GM18526 (cell line): Measurements from ENCODE around the gene APPBP2.

Experiments used
- POLR2A ChIP-seq: IDR thresholded peaks from 3 replicates; pipeline ENCODE4 v1.6.1; 2011; ENCODE audit not compliant: insufficient read length; ENCODE audit errors: extremely low read depth

The APPBP2 gene

GRCh38 chr17:60514053-60514452, 12.0 kb downstream of the APPBP2 start:
- TF ChIP-seq POLR2A = no peak

DNA sequence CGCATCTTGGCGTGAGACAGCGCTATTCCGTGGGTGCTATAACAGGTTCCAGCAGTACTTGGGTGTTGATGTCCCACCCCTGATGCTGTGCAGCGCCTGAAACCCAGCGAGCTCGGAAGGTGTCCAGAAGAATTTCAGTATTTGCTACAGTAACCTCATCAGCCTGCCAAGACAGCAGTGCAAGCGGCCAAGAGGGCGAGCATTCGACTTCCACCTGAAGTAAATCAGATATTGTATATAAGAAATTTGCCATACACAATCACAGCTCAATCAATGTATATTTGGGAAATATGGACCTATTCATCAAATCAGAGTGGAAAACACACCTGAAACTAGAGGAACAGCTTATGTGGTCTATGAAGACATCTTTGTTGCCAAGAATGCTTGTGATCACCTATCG, 13.0 kb downstream of the APPBP2 start:
- TF ChIP-seq POLR2A = no peak

GRCh38 chr17:60510723-60511122, 15.3 kb downstream of the APPBP2 start:
- no peak for TF ChIP-seq POLR2A

GRCh38 chr17:60510031-60510430, 16.0 kb downstream of the APPBP2 start:
- no peak for TF ChIP-seq POLR2A

GRCh38 chr17:60508384-60508980, 17.6 kb downstream of the APPBP2 start:
- no peak for TF ChIP-seq POLR2A

- no peak for TF ChIP-seq POLR2A
Measured at GRCh38 chr17:60506312-60506711, 19.7 kb downstream of the APPBP2 start.

DNA sequence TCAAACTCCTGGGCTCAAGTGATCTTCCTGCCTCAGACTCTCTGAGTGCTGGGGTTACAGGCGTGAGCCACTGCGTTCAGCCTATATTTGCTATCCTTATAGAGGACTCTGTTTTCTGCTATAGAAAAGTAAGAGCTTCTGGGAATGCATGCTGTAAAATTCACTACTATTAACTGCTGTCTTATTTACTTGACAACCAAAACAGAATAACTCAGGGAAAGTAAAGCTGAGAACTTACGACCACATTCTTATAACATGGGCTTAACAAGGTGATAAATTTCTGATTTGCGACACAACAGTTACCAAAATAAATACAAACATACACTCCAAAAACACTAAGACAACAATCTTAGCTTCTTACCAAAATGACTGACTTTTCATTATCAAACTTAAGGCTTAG, 23.9 kb downstream of the APPBP2 start:
- TF ChIP-seq POLR2A = no peak

DNA sequence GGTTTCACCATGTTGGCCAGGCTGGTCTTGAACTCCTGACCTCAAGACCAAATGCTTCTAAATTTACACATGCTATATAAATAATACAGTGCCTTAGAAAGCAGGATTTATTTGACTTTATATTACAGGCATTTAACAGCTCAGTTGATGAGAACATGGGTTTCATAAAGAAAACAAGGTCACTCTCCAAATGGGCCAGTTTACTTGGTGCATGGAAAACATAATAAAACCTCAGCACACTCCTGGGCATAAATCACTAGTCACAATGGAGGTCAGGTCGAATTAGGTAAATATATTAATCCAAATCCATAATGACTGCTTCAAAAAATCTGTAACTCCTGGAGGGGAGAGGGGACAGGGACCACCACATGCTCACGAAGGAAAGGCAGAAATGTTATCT, 24.5 kb downstream of the APPBP2 start:
- TF ChIP-seq POLR2A = no peak

GRCh38 chr17:60496041-60496440, 30.0 kb downstream of the APPBP2 start:
- TF ChIP-seq POLR2A = no peak

- TF ChIP-seq POLR2A = no peak
Measured at GRCh38 chr17:60495260-60495659, 30.8 kb downstream of the APPBP2 start.

GRCh38 chr17:60493847-60494321, 32.2 kb downstream of the APPBP2 start:
- TF ChIP-seq POLR2A = no peak

- no peak for TF ChIP-seq POLR2A
Measured at GRCh38 chr17:60491771-60492170, 34.3 kb downstream of the APPBP2 start.

DNA sequence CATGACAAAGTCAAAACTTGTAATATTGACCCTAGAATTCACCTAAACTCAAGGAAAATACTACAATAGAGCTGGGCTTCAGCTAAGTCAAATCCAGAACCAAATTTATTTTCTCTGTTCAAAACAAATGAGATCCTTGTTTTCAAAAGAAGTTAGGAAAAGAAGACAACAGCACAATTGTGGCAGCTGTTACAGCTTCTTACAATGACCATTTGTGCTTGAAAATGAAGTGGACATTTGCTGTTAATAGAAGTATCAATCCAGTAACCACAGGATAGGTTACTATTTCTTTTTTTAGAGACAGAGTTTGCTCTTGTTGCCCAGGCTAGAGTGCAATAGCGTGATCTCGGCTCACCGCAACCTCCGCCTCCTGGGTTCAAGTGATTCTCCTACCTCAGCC, 44.4 kb downstream of the APPBP2 start:
- TF ChIP-seq POLR2A = no peak

DNA sequence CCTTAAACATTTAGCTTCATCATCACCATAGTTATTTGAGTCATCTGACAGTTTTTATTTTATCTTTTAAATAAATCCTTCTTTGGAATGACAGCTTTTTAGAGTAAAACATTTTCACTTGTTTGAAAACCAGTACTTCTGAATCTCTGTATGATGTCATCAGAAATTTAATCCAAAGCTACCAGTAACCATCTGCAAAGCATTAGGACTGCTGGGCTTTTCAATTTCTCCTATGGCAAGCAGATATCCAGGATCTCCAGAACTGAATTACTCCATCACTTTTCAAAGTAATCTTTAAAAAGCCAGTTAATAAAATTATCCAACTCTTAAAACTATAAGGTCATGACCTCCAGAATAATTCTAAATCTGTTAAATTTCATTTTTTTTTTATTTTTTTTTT, 52.3 kb downstream of the APPBP2 start:
- TF ChIP-seq POLR2A = no peak

GRCh38 chr17:60472449-60472848, 53.6 kb downstream of the APPBP2 start:
- TF ChIP-seq POLR2A = no peak

DNA sequence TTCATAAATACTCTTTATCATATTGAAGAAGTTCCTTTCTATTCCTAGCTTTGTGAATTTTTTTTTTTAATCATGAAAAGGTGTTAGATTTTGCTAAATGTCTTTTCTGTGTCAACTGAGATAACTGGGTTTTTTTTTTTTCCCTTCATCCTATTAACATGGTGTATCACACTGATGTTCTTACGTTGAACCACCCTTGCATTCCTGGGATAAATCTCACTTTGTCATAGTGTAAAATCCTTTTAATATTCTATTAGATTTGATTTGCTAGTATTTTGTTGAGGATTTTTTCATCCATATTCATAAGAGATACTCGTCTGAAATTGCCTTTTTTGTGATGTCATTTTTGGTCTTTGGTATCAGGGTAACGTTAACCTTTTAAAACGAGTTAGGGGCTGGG, 54.6 kb downstream of the APPBP2 start:
- TF ChIP-seq POLR2A = no peak

DNA sequence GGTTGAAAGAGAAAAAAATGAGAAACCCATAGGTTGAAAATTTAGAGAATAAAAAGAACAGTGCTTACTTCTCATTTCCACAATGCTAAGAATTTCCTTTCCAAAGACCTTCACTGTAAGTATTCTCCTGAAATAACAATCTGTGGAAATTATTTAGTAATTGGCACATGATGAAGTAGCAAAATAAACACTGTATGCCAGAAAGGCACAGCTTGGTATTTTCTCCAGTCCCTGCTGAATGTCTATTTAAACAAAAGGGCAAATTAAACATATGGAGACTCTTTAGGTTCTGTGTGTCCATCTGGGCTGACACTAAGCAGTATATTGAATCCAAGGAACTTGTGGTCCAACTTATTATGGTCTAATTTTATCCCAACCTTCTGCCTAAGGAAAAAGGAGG, 57.7 kb downstream of the APPBP2 start:
- no peak for TF ChIP-seq POLR2A
